ENCODE results near the gene TFDP1.

TFDP1 gene

DNA sequence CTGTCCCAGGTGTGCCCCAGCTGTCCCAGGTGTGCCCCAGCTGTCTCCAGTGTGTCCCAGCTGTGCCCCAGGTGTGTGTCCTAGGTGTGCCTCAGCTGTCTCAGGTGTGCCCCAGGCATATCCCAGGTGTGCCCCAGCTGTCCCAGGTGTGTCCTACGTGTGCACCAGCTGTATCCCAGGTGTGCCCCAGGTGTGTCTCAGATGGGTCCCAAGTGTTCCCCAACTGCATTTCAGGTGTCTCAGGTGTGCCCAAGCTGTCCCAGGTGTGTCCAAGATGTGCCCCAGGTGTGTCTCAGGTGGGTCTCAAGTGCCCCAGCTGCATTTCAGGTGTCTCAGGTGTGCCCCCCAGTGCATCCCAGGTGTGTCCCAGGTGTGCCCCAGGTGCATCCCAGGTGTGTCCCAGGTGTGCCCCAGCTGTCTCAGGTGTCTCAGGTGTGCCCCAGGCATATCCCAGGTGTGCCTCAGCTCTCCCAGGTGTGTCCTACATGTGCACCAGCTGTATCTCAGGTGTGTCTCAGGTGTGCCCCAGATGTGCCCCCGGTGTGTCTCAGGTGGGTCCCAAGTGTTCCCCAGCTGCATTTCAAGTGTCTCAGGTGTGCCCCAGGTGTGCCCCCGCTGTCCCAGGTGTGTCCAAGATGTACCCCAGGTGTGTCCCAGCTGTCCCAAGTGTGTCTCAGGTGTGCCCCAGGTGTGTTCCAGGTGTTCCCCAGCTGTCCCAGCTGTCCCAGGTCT lies 81.2 kb downstream of the TFDP1 start:
- DNase-seq (ENCODE audit: low read depth): no peak

DNA sequence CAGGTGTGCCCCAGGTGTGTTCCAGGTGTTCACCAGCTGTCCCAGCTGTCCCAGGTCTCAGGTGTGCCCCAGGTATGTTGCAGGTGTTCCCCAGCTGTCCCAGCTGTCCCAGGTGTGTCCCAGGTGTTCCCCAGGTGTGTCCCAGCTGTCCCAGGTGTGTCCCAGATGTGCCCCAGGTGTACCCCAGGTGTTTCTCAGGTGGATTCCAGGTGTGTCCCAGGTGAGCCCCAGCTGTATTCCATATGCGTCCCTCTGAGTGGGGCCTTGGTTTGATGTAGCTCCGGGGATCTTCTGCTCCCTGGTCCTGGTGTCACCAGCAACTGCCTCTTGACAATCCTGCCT lies 81.7 kb downstream of the TFDP1 start:
- no peak for DNase-seq (ENCODE audit: low read depth)

DNA sequence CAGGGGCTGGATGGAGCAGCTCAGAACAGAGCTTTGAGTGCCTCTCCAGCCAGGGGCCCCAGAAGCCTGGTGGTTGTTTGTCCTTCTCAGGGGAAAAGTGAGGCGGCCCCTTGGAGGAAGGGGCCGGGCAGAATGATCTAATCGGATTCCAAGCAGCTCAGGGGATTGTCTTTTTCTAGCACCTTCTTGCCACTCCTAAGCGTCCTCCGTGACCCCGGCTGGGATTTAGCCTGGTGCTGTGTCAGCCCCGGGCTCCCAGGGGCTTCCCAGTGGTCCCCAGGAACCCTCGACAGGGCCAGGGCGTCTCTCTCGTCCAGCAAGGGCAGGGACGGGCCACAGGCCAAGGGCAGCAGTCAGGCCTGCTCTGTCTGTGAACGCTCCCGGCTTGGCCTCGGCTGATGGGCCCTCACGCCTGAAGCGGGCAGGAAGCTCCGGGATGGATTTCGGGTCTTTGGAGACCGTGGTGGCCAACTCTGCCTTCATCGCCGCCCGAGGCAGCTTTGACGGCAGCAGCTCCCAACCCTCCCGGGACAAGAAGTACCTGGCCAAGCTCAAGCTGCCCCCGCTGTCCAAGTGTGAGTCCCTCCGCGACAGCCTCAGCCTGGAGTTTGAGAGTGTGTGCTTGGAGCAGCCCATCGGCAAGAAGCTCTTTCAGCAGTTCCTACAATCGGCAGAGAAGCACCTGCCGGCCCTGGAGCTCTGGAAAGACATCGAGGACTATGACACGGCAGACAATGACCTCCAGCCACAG lies 82.6 kb downstream of the TFDP1 start, which contains the start of gene GRK1:
GRK1 (plus strand) TSS at position 269 of the 751 bp plus-strand sequence; CDS start at position 437, 168 bp downstream.
- no peak for DNase-seq (ENCODE audit: low read depth)

DNA sequence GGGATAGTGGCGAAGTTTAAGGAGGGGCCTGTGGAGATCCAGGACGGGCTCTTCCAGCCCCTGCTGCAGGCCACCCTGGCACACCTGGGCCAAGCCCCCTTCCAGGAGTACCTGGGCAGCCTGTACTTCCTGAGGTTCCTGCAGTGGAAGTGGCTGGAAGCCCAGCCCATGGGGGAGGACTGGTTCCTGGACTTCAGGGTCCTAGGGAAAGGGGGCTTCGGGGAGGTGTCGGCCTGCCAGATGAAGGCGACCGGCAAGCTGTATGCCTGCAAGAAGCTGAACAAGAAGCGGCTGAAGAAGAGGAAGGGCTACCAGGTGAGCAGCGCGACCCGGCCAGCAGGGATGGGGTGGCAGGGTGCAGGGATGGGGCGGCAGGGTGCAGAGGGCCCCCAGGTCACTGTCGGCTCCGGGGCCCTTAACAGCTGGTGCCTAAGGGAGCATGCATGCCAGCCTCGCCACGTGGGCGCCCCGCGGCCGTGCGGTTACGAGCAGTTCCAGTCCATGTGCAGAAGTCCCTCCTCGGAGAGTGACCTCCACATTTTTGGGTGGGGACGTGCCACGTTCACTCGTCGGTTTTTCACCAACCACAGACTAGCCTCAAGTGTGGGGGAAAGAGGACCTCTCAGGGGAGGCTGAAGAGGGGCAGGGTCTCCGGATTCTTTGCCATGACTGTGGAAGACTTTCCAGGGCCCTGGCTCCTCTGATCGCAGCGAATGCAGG lies 83.4 kb downstream of the TFDP1 start:
- no peak for DNase-seq (ENCODE audit: low read depth)

DNA sequence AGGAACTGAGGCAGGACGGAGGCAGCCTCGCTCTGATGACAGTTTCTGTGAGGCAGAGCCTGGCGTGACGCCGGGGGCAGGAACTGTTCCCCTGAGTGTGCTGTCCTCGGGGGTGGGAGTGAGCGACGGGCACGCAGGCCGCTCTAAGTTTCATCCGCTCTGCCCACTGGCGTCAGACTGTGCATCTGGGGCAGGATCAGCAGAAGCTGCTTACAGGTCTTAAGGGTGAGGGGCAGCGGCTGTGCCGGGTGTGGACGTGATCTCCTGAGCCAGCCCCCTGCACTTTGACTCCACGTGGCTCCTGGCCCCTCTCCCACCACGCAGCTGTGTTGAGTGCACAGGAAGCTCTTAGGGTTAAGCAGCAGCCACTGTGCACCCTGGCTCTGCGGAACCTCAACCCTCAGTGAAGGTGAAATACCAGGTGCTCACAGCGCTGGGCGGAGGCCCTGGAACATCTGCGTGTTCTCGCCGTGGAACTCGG lies 84.0 kb downstream of the TFDP1 start:
- no peak for DNase-seq (ENCODE audit: low read depth)

DNA sequence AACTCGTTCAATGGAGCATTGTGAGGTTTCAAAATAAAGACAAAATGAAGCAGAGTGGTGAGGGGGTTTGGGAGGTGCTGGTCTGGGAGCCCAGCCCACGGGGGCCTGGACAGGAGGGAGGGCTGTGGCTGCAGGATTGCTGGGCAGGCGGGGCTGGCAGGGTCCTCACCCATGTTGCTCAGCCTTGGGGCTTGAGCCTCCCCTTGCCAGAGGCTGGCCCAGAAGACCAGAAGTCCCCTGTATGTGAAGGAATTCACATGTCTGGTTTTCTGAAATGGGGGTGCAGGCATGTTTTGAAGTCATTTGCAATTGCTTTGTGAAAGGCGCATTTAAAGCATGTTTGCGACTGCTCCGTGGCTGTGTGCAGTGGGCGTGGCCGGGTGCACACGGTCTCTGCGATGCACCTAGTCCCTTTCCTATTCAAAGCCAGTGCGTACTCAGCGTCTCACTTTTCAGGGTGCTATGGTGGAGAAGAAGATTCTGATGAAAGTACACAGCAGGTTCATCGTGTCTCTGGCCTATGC lies 84.7 kb downstream of the TFDP1 start:
- DNase-seq (ENCODE audit: low read depth): no peak

DNA sequence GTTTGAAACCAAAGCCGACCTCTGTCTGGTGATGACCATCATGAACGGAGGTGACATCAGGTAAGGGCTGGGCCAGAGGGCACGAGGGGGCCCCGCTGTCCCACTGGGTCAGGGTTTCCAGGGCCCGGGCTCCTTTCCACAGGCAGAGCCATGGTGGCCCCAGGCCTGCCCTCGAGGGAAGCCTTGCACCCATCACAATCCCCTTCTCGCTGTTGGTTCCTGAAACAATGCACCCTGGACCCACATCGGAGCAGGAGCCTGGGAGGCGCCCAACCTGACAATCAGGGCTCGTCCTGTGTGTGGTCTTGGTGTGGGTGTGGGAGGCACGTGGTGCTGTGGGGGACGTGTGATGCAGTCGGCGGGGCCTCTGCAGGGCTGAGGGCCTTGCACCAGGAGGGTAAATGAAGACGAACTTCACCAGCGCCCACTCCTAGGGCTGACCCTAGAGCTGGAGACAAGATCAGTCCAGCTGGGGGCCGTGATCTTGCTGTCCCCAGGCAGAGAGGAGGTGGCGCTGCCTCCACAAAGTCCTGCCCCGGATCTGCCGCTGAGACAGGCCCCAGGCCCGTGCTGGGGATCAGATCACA lies 85.3 kb downstream of the TFDP1 start:
- DNase-seq (ENCODE audit: low read depth): no peak

DNA sequence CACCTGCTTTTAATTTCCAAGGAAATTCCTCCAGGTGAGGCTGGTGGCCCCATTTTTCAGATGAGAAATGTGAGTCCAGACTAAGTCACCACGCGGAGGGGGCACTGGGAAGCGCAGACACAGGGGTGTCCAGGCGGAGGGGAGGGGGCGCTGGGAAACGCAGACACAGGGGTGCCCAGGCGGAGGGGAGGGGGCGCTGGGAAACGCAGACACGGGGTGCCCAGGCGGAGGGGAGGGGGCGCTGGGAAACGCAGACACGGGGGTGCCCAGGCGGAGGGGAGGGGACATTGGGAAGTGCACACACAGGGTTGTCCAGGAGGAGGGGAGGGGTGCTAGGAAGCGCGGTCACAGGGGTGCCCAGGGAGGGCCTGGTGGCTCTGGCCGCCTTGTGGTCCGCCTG lies 86.0 kb downstream of the TFDP1 start:
- no peak for DNase-seq (ENCODE audit: low read depth)

DNA sequence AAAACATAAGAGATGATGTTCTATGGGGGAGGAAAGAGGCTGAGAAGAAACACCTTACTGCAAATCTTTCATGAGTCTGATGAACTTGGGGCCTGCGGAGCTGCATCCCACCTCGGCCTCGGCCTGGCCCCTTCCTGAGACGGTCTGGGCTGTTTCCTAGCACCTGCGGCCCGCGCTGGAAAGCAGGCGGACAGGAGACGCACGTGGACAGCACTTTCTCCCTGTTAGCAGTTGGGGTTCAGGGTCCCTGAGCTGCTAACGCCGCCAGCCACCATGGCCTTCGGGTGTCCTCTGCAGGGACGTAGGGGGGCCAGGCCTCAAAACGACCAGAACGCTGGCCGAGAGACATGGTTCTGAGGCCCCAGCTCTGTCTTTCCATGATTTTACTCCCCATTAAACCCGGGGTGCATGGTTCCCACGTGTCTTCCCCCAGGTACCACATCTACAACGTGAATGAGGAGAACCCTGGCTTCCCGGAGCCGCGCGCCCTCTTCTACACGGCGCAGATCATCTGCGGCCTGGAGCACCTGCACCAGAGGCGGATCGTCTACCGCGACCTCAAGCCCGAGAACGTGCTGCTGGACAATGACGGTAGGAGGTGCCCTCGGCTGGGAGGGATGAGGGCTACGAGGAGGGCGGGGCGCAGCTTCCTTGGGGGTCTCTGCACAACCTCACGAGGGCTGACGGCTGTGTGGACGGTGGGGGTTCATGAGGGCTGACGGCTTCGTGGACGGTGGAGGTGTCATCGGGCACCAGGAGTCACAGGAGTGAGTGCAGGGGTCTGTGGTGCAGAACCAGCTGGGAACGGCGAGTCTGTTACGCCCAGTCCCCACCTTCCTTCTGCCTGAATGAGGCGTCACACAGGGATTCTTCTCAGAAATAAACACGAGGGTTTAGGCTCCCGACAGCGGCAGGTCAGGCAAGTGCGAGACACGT lies 86.8 kb downstream of the TFDP1 start:
- DNase-seq (ENCODE audit: low read depth): no peak

DNA sequence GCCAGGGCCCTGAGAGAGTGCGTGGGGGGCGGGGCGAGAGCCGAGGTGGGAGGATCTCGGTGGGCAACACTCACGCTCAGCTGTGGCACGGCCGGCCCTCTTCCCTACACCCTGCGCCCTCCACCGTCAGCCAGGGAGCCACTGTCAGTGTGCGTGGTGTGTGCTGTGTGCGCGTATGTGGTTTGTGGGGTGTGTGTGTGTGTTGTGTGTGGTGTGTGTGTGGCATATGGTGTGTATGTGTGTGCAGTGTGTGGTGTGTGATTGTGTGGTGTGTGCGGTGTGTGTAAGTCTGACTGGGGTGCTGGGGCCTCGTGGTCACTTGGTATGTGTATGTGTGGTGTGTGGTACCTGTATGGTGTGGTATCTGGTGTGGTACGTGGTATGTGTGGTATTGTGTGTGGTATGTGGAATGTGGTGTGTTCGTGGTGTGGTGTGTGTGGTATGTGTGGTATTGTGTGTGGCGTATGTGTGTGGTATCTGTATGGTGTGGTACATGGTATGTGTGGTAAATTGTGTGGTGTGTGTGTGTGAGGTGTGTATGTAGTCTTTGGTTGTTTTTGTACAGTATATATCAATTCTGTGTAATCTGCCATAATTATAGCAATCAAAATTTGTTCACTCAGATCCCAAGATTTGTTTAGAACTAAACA lies 87.6 kb downstream of the TFDP1 start:
- DNase-seq (ENCODE audit: low read depth): no peak
